HepG2 (cell line): ENCODE data around the gene LRRN3. TPM values are rescaled to one million over a fixed set of nuclear protein-coding genes. Genes with fewer than 3 reads are reported as not detected.

ENCODE experiments used
- ATAC-seq: fragments of 200-7000 bp; cut with Tn5 transposase; 3 replicates; pipeline ENCODE4 v1.9.1; 2020; ENCODE audit warnings: mild to moderate bottlenecking, moderate library complexity
- BruUV-seq: library from RNA; stranded (reverse); fragments of 400-500 nt; replicated peaks from 2 replicates; lab custom pipeline; 2021; lab: Mats Ljungman, UMichigan
- CTCF ChIA-PET: fragments of 300-600 bp; formaldehyde crosslinking; extraction: SDS; loops from one replicate; lab custom pipeline; 2021; ENCODE audit warnings: low total read pairs, inconsistent platforms, low intra/inter-chr PET ratio; lab: Yijun Ruan, JAX
- POLR2A ChIA-PET: fragments of 350-600 bp; sonication (Branson Sonifier 250); formaldehyde crosslinking; loops from one replicate; lab custom pipeline; 2020; ENCODE audit warnings: antibody characterized with exemption, inconsistent platforms; lab: Yijun Ruan, JAX
- DNase-seq: peaks from one replicate; pipeline ENCODE4 v3.0.0-alpha.2; 2015; ENCODE audit warnings: low spot score
- FAIRE-seq: peaks from 3 replicates; lab custom pipeline; 2011; peaks lifted over from hg19 to GRCh38; lab: Jason Lieb, UNC
- H2AFZ ChIP-seq: one replicate; pipeline ENCODE4 v1.6.1; 2011; ENCODE audit warnings: low read length, inconsistent platforms
- H3K27ac ChIP-seq: fragments of 300-600 bp; 3 replicates; pipeline ENCODE4 v1.8.0; 2011; ENCODE audit warnings: mixed run types, mild to moderate bottlenecking, mixed read lengths, low read length, inconsistent platforms; ENCODE audit not compliant: insufficient read depth; ENCODE audit errors: extremely low read length
- H3K27me3 ChIP-seq, 2 experiments: fragments of 200-600 bp in 1 of 2; 2 replicates in 1 of 2; 3 replicates in 1 of 2; pipeline versions ENCODE4 v1.6.0 to v1.8.0; 2011; ENCODE audit warnings: low read length in 2 of 2, mild to moderate bottlenecking in 2 of 2, moderate library complexity in 2 of 2, inconsistent platforms in 1 of 2; ENCODE audit not compliant: insufficient read depth in 2 of 2, control insufficient read depth in 1 of 2
- H3K36me3 ChIP-seq, 2 experiments: fragments of 200-600 bp in 1 of 2; replicated peaks in 1 of 2; 2 replicates in 1 of 2; 3 replicates in 1 of 2; pipeline versions ENCODE4 v1.5.1 to v1.8.0; 2011; ENCODE audit warnings: low read length in 2 of 2, inconsistent platforms in 1 of 2; ENCODE audit not compliant: insufficient read depth in 2 of 2, control insufficient read depth in 1 of 2
- H3K4me1 ChIP-seq: 2 replicates; pipeline ENCODE4 v1.5.1; 2012; ENCODE audit warnings: low read length, inconsistent platforms; ENCODE audit not compliant: insufficient read depth
- H3K4me2 ChIP-seq: 2 replicates; pipeline ENCODE4 v1.6.0; 2011; ENCODE audit warnings: low read depth, low read length, inconsistent platforms
- H3K4me3 ChIP-seq, 3 experiments: fragments of 200-600 bp in 1 of 3; sonication (generic), shearing (Covaris generic) in 1 of 3; replicated peaks in 1 of 3; 2 replicates each; pipeline ENCODE4 v1.5.1; 2011 to 2016; ENCODE audit warnings: low read length in 3 of 3, inconsistent platforms in 2 of 3, low read depth in 2 of 3, mild to moderate bottlenecking in 2 of 3, control low read depth in 1 of 3, mixed read lengths in 1 of 3; ENCODE audit not compliant: insufficient read depth in 1 of 3
- H3K79me2 ChIP-seq: one replicate; pipeline ENCODE4 v1.6.1; 2011; ENCODE audit warnings: low read length, inconsistent platforms; ENCODE audit not compliant: insufficient read depth
- H3K9ac ChIP-seq: 2 replicates; pipeline ENCODE4 v1.6.0; 2011; ENCODE audit warnings: mild to moderate bottlenecking, low read depth, low read length, inconsistent platforms; ENCODE audit not compliant: insufficient read depth
- H3K9me3 ChIP-seq: 2 replicates; pipeline ENCODE4 v1.5.1; 2012; ENCODE audit warnings: mild to moderate bottlenecking, low read length
- H4K20me1 ChIP-seq: 2 replicates; pipeline ENCODE4 v1.6.0; 2011; ENCODE audit warnings: inconsistent platforms, mild to moderate bottlenecking, low read length, moderate library complexity; ENCODE audit not compliant: insufficient read depth
- ATF7 ChIP-seq, 2 experiments: fragments of 450-650 bp in 1 of 2; sonication (generic) in 1 of 2; formaldehyde crosslinking in 1 of 2; IDR thresholded peaks; 2 replicates each; pipeline versions ENCODE4 v1.4.0 to v1.6.1; 2016 to 2020; ENCODE audit warnings: antibody characterized with exemption in 1 of 2, mild to moderate bottlenecking in 1 of 2, missing genetic modification reagents in 1 of 2
- CCDC6 ChIP-seq: sonication (generic); formaldehyde crosslinking; IDR thresholded peaks from 2 replicates; pipeline ENCODE4 v1.8.1; 2022; ENCODE audit warnings: mild to moderate bottlenecking, missing genetic modification reagents, moderate library complexity
- CENPX ChIP-seq: sonication (generic); formaldehyde crosslinking; IDR thresholded peaks from 2 replicates; pipeline ENCODE4 v1.9.0; 2021; ENCODE audit warnings: mild to moderate bottlenecking, missing genetic modification reagents, moderate library complexity
- FOXO4 ChIP-seq: sonication (generic); formaldehyde crosslinking; conservative IDR thresholded peaks from 2 replicates; pipeline ENCODE4 v1.8.1; 2023; ENCODE audit warnings: missing genetic modification reagents
- IRX3 ChIP-seq: sonication (generic); formaldehyde crosslinking; IDR thresholded peaks from 2 replicates; pipeline ENCODE4 v1.8.1; 2023; ENCODE audit warnings: mild to moderate bottlenecking, low read depth, missing genetic modification reagents, borderline replicate concordance
- LCORL ChIP-seq, 2 experiments: fragments of 450-650 bp in 1 of 2; sonication (generic) in 1 of 2; formaldehyde crosslinking in 1 of 2; IDR thresholded peaks; 2 replicates each; pipeline versions ENCODE4 v1.5.0 to v1.6.1; 2017 to 2020; ENCODE audit warnings: antibody characterized with exemption in 1 of 2, missing genetic modification reagents in 1 of 2
- NFATC3 ChIP-seq: sonication (generic); formaldehyde crosslinking; IDR thresholded peaks from 2 replicates; pipeline ENCODE4 v1.5.1; 2020; ENCODE audit warnings: mild to moderate bottlenecking, missing genetic modification reagents
- NFIC ChIP-seq: IDR thresholded peaks from 2 replicates; pipeline ENCODE4 v1.6.1; 2012; ENCODE audit warnings: mild to moderate bottlenecking, low read length, inconsistent platforms
- SKI ChIP-seq: fragments of 450-650 bp; IDR thresholded peaks from one replicate; pipeline ENCODE4 v1.6.1; 2018; ENCODE audit warnings: mild to moderate bottlenecking; ENCODE audit not compliant: partially characterized antibody
- SP4 ChIP-seq: sonication (generic); formaldehyde crosslinking; IDR thresholded peaks from 2 replicates; pipeline ENCODE4 v1.8.1; 2023; ENCODE audit warnings: mild to moderate bottlenecking, missing genetic modification reagents
- TEAD3 ChIP-seq: optimal IDR thresholded peaks from 2 replicates; pipeline ENCODE3; 2016; ENCODE audit warnings: borderline replicate concordance
- ZNF230 ChIP-seq: sonication (generic); formaldehyde crosslinking; IDR thresholded peaks from 2 replicates; pipeline ENCODE4 v1.4.0; 2020; ENCODE audit warnings: mild to moderate bottlenecking, missing genetic modification reagents
- ZNF354B ChIP-seq: sonication (generic); formaldehyde crosslinking; IDR thresholded peaks from 2 replicates; pipeline ENCODE4 v1.8.0; 2022; ENCODE audit warnings: mild to moderate bottlenecking, missing genetic modification reagents
- ZNF446 ChIP-seq: sonication (generic); formaldehyde crosslinking; IDR thresholded peaks from 2 replicates; pipeline ENCODE4 v1.5.0; 2020; ENCODE audit warnings: mild to moderate bottlenecking, missing genetic modification reagents
- ZNF710 ChIP-seq: sonication (generic); formaldehyde crosslinking; IDR thresholded peaks from 2 replicates; pipeline ENCODE4 v1.5.0; 2020; ENCODE audit warnings: mild to moderate bottlenecking, missing genetic modification reagents, borderline replicate concordance
- ZNF775 ChIP-seq: sonication (generic); formaldehyde crosslinking; IDR thresholded peaks from 2 replicates; pipeline ENCODE4 v1.4.0; 2020; ENCODE audit warnings: missing genetic modification reagents, mild to moderate bottlenecking, moderate library complexity, borderline replicate concordance
- WGBS: methylation state at CpG from one replicate; pipeline ENCODE4 v1.1.6; 2017; ENCODE audit warnings: low lambda C conversion rate; 5-methylcytosine and 5-hydroxymethylcytosine counted together
- in situ Hi-C: cut with HindIII; loops from 2 replicates; pipeline ENCODE4 v1.10.0; 2017; ENCODE audit warnings: low pct_unique_long_range_greater_than_20kb; ENCODE audit not compliant: extremely low pct_ligation_motif_present
- intact Hi-C: fragments of 100-400 bp; cut with micrococcal nuclease; formaldehyde crosslinking; loops from one replicate; pipeline ENCODE4 v1.10.0; 2022; ENCODE audit not compliant: unreplicated experiment
- polyA plus RNA-seq, 8 experiments: library from polyadenylated mRNA; depleted of rRNA in 3 of 8; stranded (reverse) in 7 of 8; unstranded in 1 of 8; fragments of >200 nt; fragmentation: Illumina TruSeq in 4 of 8; extraction: Trizol in 4 of 8; gene quantifications; 2 replicates each; pipeline versions ENCODE4 v1.2.1 to v1.2.3, GENCODE V29; 2011 to 2016; ENCODE audit warnings: low read depth in 4 of 8, missing spikeins in 1 of 8, mixed read lengths in 1 of 8; ENCODE audit not compliant: insufficient read depth in 1 of 8
- total RNA-seq, 5 experiments: library from RNA; depleted of rRNA; stranded (reverse); fragments of >200 nt; fragmentation: Illumina TruSeq; extraction: Trizol; gene quantifications; 2 replicates each; pipeline ENCODE4 v1.2.3, GENCODE V29; 2016; ENCODE audit warnings: low read depth in 1 of 5

LRRN3 gene
- total and polyA plus RNA-seq, 2 of the 13 experiments (the other 11 are each of a cell fraction or from before 2014, with no cell fraction given): 0.07 TPM; not detected in 1

GRCh38 chr7:111168182-111168581 lies 77.3 kb downstream of the LRRN3 start:
- no peaks in the 10 kb centered on the region for H3K9me3 ChIP-seq
- H3K4me1 ChIP-seq: peaks cover 3% of the 10 kb centered on the region
- POLR2A ChIA-PET: no interaction called here
- no peak overlapping the region for H3K4me3 ChIP-seq
- TF ChIP-seq IRX3 (CRISPR knock-in tag): no peak
- TF ChIP-seq SKI: no peak
- TF ChIP-seq CCDC6: no peak
- no peak for TF ChIP-seq SP4
- no peaks in the 10 kb centered on the region for H3K36me3 ChIP-seq
- H2AFZ ChIP-seq: no peak overlapping the region
- H3K9ac ChIP-seq: no peak overlapping the region
- ATAC-seq (no peak), FAIRE-seq (no peak), DNase-seq (no peak)
- intact Hi-C loops: no loop called here
- CTCF ChIA-PET: no interaction called here
- WGBS: 65% methylated on average over 2 of the region's 2 CpGs
- BruUV-seq: no TSS peak
- no peaks in the 10 kb centered on the region for H4K20me1 ChIP-seq
- no peak overlapping the region for H3K27ac ChIP-seq
- no peak overlapping the region for H3K4me2 ChIP-seq
- no peaks in the 10 kb centered on the region for H3K79me2 ChIP-seq
- in situ Hi-C loops: no loop called here
- no peaks in the 10 kb centered on the region for H3K27me3 ChIP-seq

- H4K20me1 ChIP-seq: no peaks in the 10 kb centered on the region
- H3K9ac ChIP-seq: no peak overlapping the region
- no peaks in the 10 kb centered on the region for H3K4me1 ChIP-seq
- no peak overlapping the region for H2AFZ ChIP-seq
- no peak overlapping the region for H3K4me2 ChIP-seq
- H3K4me3 ChIP-seq: no peak overlapping the region
- H3K79me2 ChIP-seq: no peaks in the 10 kb centered on the region
- no peaks in the 10 kb centered on the region; a peak in 1 of 5 replicates for H3K27me3 ChIP-seq
- no peak overlapping the region for H3K27ac ChIP-seq
- no TSS peak for BruUV-seq
- ChIA-PET CTCF (no interaction called here), POLR2A (no interaction called here)
- 53% methylated on average over 2 of the region's 2 CpGs for WGBS
- intact Hi-C loops: no loop called here
- FAIRE-seq: no peak
- no peak for ATAC-seq
- DNase-seq: no peak
- H3K9me3 ChIP-seq: no peaks in the 10 kb centered on the region
- in situ Hi-C loops: no loop called here
- no peaks in the 10 kb centered on the region for H3K36me3 ChIP-seq
- TF ChIP-seq NFATC3 (CRISPR knock-in tag) (no peak), TEAD3 (no peak), ZNF230 (CRISPR knock-in tag) (no peak), LCORL (IDR thresholded peaks at IDR 0.05) (no peak), LCORL (CRISPR knock-in tag; IDR thresholded peaks at IDR 0.05) (no peak), ZNF446 (CRISPR knock-in tag) (no peak), CENPX (CRISPR knock-in tag) (no peak), ZNF775 (CRISPR knock-in tag) (no peak), ZNF354B (CRISPR knock-in tag) (no peak), ZNF710 (CRISPR knock-in tag) (no peak), NFIC (no peak), ATF7 (IDR thresholded peaks at IDR 0.05) (no peak), ATF7 (CRISPR knock-in tag; IDR thresholded peaks at IDR 0.05) (no peak), FOXO4 (CRISPR knock-in tag) (no peak)
Observed at GRCh38 chr7:111172564-111173257, 81.8 kb downstream of the LRRN3 start.
